ENCODE measurements around the gene DBNDD1. TPM values are rescaled to one million over a fixed set of nuclear protein-coding genes. Genes with fewer than 3 reads are reported as not detected.
"Not testable (repeated sequence)": the region's sequence is repeated elsewhere in the genome, so short reads cannot be mapped to it uniquely, and the experiment has no call there.

DBNDD1 gene
- total RNA-seq, 1 donor from 2014 or later: 24.0 TPM

- FAIRE-seq (no peak), DNase-seq (ENCODE audit: low read depth) (peak; percentile 66)
- no peak overlapping the region for H3K9ac ChIP-seq (ENCODE audit: low read length)
- peak overlapping the region; percentile 37 for H2AFZ ChIP-seq (ENCODE audit: low read depth, low read length)
- Mint-ChIP-seq H3K4me3 (ENCODE audit: unreplicated experiment) (no peak overlapping the region), H3K4me1 (ENCODE audit: low read depth, unreplicated experiment) (peaks cover 13% of the 10 kb centered on the region), H3K36me3 (ENCODE audit: low read depth, unreplicated experiment) (peaks cover 8% of the 10 kb centered on the region), H3K27ac (ENCODE audit: unreplicated experiment) (peak overlapping the region; percentile 43), H3K27me3 (ENCODE audit: low read depth, unreplicated experiment) (peaks cover 14% of the 10 kb centered on the region), H3K9me3 (ENCODE audit: unreplicated experiment) (peaks cover 25% of the 10 kb centered on the region)
- no peaks in the 10 kb centered on the region for H3K36me3 ChIP-seq (ENCODE audit: insufficient read depth, low read length)
- TF ChIP-seq EZH2 (IDR thresholded peaks at IDR 0.05; ENCODE audit: insufficient read depth, low read length) (no peak), CTCF (IDR thresholded peaks at IDR 0.05; ENCODE audit: insufficient read depth, low read depth, low read length) (no peak)
- H3K79me2 ChIP-seq (ENCODE audit: insufficient read depth, low read length): no peaks in the 10 kb centered on the region
- peak overlapping the region; percentile 62 for H3K4me2 ChIP-seq (ENCODE audit: low read length)
- peaks cover 11% of the 10 kb centered on the region for H3K4me1 ChIP-seq (ENCODE audit: insufficient read depth, low read length)
- no peak overlapping the region for H3K4me3 ChIP-seq (ENCODE audit: insufficient read depth, low read depth, low read length)
- H3K9me3 ChIP-seq (ENCODE audit: insufficient read depth, low read depth, low read length): peaks cover 13% of the 10 kb centered on the region
- H4K20me1 ChIP-seq (ENCODE audit: insufficient read depth, low read length): no peaks in the 10 kb centered on the region
- no peak overlapping the region for H3K27ac ChIP-seq (ENCODE audit: low read depth, low read length)
- peaks cover 2% of the 10 kb centered on the region for H3K27me3 ChIP-seq (ENCODE audit: insufficient read depth, low read length)
Measured at GRCh38 chr16:90057738-90058173, 38.5 kb upstream of the DBNDD1 start.

GRCh38 chr16:90056521-90056920 is 37.3 kb upstream of the DBNDD1 start:
- Histone ChIP-seq H3K9me3 (ENCODE audit: insufficient read depth, low read depth, low read length) (peaks cover 13% of the 10 kb centered on the region), H3K4me1 (ENCODE audit: insufficient read depth, low read length) (peaks cover 11% of the 10 kb centered on the region)
- FAIRE-seq; H3K79me2 ChIP-seq (ENCODE audit: insufficient read depth, low read length); H3K27me3 ChIP-seq (ENCODE audit: insufficient read depth, low read length); H3K9ac ChIP-seq (ENCODE audit: low read length); H3K27ac Mint-ChIP-seq (ENCODE audit: unreplicated experiment); H3K4me3 Mint-ChIP-seq (ENCODE audit: unreplicated experiment); H4K20me1 ChIP-seq (ENCODE audit: insufficient read depth, low read length); H3K4me3 ChIP-seq (ENCODE audit: insufficient read depth, low read depth, low read length); H3K4me2 ChIP-seq (ENCODE audit: low read length); H3K27ac ChIP-seq (ENCODE audit: low read depth, low read length); DNase-seq (ENCODE audit: low read depth); H3K36me3 ChIP-seq (ENCODE audit: insufficient read depth, low read length); H3K36me3 Mint-ChIP-seq (ENCODE audit: low read depth, unreplicated experiment); H2AFZ ChIP-seq (ENCODE audit: low read depth, low read length): not testable (repeated sequence)
- Mint-ChIP-seq H3K4me1 (ENCODE audit: low read depth, unreplicated experiment) (peaks cover 13% of the 10 kb centered on the region), H3K9me3 (ENCODE audit: unreplicated experiment) (peaks cover 32% of the 10 kb centered on the region), H3K27me3 (ENCODE audit: low read depth, unreplicated experiment) (peaks cover 15% of the 10 kb centered on the region)

- no peak overlapping the region for H3K9ac ChIP-seq (ENCODE audit: low read length)
- no peak overlapping the region for H3K27ac Mint-ChIP-seq (ENCODE audit: unreplicated experiment)
- H3K36me3 Mint-ChIP-seq (ENCODE audit: low read depth, unreplicated experiment): peaks cover 8% of the 10 kb centered on the region
- H3K4me1 Mint-ChIP-seq (ENCODE audit: low read depth, unreplicated experiment): peaks cover 13% of the 10 kb centered on the region
- H3K27me3 ChIP-seq (ENCODE audit: insufficient read depth, low read length): peaks cover 2% of the 10 kb centered on the region
- no peaks in the 10 kb centered on the region for H3K36me3 ChIP-seq (ENCODE audit: insufficient read depth, low read length)
- H3K4me2 ChIP-seq (ENCODE audit: low read length): no peak overlapping the region
- H2AFZ ChIP-seq (ENCODE audit: low read depth, low read length): no peak overlapping the region
- H3K4me3 Mint-ChIP-seq (ENCODE audit: unreplicated experiment): no peak overlapping the region
- FAIRE-seq (no peak), DNase-seq (ENCODE audit: low read depth) (no peak)
- H3K79me2 ChIP-seq (ENCODE audit: insufficient read depth, low read length): no peaks in the 10 kb centered on the region
- no peaks in the 10 kb centered on the region for H4K20me1 ChIP-seq (ENCODE audit: insufficient read depth, low read length)
- H3K4me1 ChIP-seq (ENCODE audit: insufficient read depth, low read length): peaks cover 11% of the 10 kb centered on the region
- H3K4me3 ChIP-seq (ENCODE audit: insufficient read depth, low read depth, low read length): no peak overlapping the region
- H3K27ac ChIP-seq (ENCODE audit: low read depth, low read length): no peak overlapping the region
- peaks cover 33% of the 10 kb centered on the region for H3K9me3 Mint-ChIP-seq (ENCODE audit: unreplicated experiment)
- peaks cover 13% of the 10 kb centered on the region for H3K9me3 ChIP-seq (ENCODE audit: insufficient read depth, low read depth, low read length)
- peaks cover 11% of the 10 kb centered on the region for H3K27me3 Mint-ChIP-seq (ENCODE audit: low read depth, unreplicated experiment)
- no peak for TF ChIP-seq EZH2 (IDR thresholded peaks at IDR 0.05; ENCODE audit: insufficient read depth, low read length)
- TF ChIP-seq CTCF (IDR thresholded peaks at IDR 0.05; ENCODE audit: insufficient read depth, low read depth, low read length): no peak
Measured at GRCh38 chr16:90055371-90055770, 36.1 kb upstream of the DBNDD1 start.
